NCI-H510A (cell line): Measurements from ENCODE around the gene AGAP1.

Experiments
- DNase-seq: peaks from one replicate; lab custom pipeline; 2025; lab: John Stamatoyannopoulos, UW

The AGAP1 gene

DNA sequence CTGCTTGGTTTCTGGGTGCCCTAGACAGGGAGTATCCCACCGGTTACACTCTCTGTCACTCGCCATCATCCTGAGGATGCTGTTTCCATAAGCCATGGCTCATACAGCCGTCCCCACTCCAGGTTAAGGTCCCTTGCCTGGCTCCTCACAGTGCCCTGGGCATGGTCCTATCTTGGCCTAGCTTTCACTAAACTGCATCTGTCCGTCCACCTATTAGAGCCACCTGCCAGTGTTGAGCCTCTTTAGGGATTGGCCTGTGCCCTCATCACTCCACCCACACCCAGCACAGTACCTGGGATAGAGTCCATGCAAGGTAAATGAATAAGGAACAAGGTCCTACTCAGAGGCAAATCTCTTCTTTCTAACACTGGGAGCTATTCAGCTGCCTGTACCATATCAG lies 354.2 kb downstream of the AGAP1 start:
- DNase-seq: no peak

DNA sequence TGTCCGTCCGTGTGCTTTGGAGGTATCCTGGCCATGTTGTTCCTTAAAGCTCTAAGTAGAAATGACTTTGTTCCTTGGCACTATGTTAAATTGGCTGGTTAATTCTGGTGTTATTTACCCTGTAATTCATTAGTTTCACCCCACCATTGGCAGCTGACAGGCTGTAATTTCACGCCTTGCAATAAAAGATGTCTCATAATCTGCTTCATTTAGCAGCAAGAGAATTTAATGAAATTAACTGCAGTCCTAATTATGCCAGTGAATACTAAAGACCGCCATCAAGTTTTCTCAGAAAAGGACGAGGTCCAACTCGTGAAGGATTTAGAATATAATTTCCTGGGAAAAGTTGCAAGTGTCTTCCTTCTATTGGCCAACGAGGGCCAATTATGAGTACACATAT lies 355.1 kb downstream of the AGAP1 start:
- no peak for DNase-seq

DNA sequence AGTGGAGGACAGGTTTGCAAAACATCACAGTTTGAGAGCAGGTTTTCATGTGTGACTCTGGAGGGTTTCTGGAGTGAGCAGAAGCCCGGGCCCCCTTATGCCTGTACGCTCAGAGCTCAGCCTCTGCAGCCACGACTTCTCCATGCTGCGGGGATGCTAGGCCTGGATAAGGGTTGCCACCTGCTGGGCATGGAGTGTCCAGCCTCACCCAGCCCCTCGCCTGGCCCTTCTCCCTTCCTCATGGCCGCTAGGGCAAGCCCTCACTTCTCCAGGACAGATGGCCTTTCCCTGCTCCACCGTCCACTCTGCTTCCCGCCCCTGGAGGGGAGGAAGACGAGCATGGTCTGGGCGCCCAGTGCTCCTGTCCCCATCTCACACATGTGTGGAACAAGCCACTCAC lies 355.6 kb downstream of the AGAP1 start:
- DNase-seq: no peak

DNA sequence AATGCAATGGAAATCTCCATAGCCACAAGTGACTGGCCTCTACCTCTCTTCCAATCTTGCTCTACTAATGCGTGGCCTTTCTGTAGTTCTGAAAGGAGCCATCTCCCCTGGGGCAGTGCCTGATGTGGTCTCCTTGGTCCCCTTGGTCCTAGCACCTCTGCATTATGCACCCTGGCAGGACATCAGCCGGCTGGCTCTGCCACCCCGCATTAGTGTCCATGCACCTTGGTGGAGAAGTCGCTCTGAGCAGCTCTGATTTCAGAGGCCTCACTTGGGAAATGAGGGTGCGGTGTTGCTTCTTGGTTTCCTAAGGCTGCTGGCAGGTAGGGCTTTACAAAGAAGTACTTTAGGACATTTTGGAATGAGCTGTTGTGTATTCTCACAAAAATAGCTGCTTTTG lies 356.4 kb downstream of the AGAP1 start:
- DNase-seq: no peak

DNA sequence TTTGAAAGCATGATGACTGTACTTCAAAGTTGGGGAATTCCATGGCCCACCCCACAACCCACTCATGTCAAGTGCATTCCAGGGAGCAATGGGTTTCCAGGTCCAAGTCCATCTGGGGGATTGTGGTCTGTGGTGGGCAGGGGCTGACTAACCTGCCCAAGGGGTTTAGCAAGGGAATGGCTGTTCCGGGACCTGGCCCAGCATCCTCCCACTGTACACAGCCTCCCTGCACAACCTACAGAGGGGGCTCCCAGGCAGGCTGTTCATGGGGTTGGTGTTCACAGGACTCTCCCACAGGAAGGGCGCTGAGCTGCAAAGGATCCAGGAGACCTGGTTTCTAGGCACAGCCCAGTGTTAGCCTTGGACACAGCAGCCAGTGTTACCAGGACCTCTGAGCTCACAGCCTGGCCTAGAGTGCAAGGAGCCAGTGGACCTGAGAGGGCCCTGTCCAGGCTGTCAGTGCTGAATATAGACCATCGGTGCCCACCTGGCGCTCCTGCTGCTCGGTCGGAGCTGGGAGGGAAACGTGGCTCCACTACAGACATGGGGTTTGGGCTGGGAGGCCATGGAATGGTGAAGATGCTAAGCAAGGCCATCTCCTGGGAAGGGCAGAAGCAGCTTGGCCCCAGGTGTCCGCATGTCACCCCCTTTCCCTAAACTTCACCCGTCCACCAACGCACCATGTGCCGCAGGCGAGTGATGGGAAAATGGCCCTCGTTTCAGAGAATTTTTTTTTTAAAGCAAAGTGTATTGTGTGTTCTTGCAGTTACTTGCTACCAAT lies 357.1 kb downstream of the AGAP1 start:
- DNase-seq: no peak

DNA sequence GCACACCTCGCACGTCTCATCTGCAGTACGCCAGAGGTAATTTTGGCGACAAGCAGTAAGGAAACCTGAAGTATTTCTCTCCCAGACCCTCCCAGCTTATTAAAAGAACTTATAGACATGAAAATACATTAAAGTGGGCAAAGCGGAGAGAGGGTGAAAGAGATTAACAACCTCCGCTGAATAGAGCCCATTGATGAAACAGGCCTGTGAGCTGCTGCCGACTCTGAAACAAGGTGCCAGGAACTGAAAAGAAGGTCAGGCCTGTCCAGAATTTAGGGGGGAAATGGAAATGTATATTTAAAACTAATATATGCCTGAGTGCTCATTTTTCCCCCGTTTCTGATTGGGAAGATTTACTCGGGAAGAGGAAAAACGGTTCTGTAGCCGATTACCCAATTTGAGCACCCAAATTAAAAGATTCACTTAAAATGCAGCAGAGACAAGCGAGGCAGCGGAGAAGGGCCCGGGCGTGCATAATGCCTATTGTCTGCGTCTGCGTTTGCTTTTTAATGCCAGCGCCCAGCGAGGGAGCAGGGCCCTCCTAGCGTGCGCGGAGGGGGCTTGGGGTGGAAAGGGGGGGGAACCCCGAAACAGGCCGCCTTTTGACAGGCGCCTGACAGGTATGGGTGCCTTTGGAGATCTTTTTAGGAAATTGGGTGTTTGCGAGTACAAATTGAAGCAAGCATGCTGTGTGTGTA lies 358.1 kb downstream of the AGAP1 start:
- DNase-seq: no peak

DNA sequence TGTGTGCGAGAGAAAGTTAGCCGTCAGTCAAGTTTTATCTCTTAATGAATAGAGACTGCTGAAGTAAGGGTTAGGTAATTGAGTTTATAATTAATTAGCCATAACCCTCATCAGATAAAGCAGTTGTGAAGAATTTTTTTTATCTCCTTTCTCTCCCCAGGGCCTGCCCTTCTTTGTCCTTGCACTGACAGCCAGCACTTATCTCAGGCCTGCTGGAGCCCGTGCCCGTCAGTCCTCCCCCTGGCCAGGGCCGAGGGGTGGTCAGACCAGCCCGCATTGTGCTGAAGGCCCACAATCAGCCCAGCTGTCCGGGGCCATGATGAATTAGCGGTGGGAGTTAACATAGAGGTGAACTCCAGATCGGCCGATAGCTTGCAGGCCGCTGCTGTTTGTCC lies 358.7 kb downstream of the AGAP1 start:
- DNase-seq: no peak

DNA sequence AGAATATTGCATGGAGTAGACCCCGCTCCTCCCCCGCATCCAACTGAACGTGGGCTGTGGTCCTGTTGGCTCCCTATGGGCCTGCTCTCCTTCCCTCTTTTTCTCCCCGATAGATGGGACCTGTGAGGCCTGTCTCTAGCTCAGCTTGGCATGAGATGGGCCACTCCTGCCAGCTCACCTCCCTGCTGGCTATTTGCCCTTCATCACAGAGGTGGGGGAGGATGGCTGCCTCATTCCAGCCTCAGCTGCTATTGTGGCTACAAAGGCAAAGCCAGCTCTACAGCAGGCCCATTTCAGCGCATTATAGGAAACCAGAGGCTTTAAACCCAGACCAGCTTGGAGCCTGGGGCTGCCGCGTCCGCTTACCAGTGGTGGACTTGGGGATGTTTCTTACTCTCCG lies 360.4 kb downstream of the AGAP1 start:
- no peak for DNase-seq

DNA sequence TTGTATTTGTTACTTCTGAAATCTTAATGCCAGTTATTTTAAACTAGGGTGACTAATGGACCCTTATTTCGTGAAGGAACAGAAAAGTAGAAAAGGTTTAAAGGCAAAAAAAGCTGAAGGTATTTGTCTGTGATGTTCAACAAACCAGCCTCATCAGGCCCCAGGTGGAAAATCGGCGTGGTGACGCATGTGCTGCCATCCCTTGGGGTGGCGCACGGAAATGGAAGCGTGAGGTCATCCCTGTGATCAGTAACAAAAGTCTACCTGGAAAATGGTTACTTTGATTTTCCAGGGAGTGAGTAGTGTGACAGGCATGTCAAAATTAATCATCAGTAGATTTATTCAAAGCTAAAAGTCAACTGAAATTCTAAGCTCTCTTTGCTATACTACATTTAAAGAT lies 361.2 kb downstream of the AGAP1 start:
- no peak for DNase-seq

DNA sequence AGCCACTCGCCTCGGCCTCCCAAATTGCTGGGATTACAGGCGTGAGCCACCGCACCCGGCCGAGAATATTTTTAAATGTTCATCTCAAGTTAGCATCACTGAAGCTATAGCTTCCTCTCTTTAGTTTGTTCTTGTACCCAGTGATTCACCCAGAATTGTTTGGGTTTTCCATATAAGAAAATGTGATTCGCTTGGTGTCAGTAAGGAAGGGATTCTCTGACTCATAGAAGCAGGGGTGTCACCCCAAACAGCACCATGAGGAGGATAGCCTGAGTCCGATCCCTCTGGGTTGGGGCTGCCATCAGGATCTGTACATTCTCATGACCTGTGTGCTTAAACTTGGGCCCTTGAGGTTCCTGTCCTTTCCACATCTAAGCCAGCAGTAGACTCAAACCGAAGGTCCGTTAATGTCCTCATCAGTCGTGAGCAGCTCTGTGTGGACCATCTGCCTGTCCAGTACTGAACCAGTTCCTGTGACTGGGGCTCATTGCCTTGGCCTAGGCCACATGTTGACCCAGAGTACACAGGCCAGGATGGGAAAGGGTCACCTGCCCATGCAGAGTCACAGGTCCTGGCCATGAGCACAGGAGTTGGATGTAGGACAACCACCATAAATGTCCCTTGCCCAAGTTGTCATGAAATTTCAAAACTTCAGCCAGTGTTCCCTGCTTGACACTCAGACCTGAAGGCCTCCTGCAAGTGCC lies 362.5 kb downstream of the AGAP1 start:
- DNase-seq: no peak

DNA sequence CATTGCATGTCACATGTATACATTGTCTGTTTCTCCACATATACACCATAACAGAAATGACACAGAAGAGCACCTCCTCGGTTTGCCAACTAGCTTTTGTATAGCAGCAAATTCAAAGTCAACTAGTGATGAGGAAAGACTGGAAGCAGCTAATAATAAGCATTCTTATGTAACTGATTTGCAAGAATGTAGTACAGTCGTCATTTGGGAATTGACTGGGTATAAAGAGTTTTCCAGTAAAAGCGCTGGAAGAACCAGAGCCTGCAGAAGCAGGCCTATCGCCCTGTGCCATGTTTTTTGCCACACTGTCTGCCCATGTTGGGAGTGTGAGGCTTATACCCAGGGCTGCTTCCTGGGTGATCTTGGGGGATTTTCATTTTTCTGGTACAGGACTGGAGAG lies 363.8 kb downstream of the AGAP1 start:
- DNase-seq: no peak

DNA sequence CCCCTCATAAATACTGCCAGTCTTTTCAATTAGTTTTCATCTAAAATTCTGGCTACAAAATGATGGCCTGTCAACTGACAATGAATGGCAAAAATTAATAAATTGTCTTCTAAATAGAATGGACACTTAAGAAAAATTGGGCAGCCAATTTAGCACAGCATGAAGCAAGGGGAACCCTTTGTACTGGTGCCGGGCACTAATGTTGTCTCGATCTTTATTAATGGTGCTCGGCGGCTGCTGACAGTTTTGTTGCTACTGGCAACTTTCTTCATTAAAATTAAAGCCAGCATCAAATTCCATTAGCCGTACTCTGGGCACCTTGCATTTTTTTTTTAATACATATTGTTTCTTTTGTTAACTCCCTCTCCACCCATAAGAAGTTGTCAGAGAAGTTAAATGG lies 365.0 kb downstream of the AGAP1 start:
- DNase-seq: no peak

DNA sequence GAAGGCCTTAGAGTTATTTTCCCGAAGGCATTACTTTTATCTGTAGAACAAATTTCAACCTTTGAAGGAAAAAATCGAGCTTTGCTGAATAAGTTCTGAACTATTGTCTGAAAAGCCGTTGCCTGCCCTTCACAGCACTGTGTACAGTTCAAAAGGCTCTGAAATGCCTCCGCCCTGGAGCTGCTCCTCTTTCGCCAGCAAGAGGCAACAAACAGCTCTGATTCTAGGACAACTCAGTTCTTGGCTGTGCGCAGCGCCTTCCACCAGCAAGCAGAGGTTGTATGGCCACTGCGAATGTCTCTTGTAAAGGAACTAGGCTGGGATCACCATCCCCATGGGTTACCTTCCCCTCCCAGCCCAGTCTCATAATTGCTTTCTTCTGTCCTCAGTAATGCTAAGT lies 365.8 kb downstream of the AGAP1 start:
- DNase-seq: no peak

DNA sequence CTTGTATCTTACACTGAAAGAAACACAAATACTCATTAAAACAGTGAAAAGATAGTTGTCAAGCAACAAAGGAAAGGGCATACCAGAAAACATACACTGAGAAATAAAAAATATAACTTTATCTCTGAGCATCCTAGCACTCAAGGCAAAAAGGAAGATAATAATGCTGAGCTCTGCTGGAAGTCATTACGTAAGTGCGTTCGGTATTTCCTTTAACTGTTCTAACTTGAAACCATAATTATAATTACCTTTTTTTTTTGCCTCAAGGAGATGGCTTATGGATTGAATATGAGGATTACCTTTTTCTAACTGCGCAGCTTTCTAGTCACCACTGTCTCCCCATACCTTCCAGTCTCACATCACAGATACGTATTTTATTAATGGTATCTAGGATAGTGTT lies 366.3 kb downstream of the AGAP1 start:
- DNase-seq: no peak

DNA sequence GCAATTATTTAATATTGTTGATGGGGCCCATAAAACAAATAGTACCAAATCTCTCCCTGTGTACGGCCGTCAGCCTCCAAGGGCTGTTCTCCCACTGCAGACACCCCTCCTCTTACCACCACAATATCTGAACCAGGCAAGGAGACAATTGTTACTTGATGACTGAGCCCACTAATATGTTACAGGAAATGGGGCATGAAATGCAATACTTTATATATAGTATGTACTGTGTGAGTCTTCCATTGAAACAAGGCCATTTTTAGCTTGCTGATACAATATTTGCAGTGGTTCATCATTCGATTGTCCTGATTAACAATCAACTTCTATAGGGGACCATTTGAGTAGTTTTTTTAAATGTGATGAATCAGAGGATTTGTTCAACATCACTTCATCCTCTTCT lies 367.0 kb downstream of the AGAP1 start:
- DNase-seq: no peak

DNA sequence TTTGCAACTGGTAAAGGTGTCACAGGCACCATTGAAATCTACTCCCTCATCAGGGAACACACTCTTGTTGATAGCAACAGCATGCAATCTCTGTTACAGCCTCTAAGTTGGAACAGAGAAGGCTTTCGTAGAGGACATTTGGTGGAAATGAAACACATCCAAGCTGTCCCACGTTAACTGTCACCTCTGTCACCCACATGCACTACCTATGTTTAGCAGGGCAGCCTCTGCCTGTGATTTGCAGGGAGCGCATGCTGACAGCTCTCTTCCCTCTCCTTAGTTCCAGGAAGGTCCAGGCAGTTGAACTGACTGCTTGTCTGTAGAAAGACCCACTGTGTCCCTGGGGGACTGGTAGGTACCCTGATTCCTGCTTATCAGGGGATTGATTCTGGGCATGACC lies 367.5 kb downstream of the AGAP1 start:
- no peak for DNase-seq

DNA sequence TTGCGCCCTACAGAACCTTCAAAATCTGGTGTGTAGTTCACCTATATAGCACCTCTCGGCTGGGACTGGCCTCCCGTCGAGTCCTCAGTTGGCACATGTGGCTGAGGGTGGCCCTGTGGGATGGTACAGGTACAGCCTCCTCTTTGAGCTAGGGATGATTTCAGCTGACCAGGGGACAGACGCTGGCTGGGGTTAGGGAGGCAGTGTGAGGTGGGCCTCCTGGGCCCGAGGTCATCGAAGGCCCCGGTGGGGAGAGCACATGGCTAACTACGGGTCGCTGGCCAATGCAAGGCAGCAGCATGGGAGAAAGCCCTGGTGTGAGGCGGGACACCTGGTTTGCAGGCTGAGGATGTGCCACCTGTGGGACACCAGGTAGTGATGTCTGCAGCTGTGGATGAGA lies 369.6 kb downstream of the AGAP1 start:
- no peak for DNase-seq

DNA sequence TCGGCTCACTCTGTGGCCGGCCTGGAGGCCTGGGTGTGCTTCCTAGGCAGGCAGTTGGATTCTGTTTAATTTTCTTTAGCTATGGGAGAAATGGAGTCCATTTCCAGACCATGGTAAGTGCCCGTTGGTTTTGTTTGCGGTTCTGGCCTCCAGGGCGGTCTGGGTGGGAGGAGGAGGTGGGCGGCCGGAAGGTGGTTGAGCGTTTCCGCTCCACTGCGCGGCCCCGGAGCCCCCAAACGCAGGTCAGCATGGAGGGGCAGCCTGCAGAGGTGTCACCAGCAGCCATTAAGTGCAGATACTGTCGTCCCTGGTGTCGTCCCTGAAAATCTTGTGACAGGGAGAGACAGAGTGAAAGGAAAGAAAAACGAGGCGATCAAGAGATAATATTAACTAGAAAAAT lies 370.5 kb downstream of the AGAP1 start:
- DNase-seq: no peak

DNA sequence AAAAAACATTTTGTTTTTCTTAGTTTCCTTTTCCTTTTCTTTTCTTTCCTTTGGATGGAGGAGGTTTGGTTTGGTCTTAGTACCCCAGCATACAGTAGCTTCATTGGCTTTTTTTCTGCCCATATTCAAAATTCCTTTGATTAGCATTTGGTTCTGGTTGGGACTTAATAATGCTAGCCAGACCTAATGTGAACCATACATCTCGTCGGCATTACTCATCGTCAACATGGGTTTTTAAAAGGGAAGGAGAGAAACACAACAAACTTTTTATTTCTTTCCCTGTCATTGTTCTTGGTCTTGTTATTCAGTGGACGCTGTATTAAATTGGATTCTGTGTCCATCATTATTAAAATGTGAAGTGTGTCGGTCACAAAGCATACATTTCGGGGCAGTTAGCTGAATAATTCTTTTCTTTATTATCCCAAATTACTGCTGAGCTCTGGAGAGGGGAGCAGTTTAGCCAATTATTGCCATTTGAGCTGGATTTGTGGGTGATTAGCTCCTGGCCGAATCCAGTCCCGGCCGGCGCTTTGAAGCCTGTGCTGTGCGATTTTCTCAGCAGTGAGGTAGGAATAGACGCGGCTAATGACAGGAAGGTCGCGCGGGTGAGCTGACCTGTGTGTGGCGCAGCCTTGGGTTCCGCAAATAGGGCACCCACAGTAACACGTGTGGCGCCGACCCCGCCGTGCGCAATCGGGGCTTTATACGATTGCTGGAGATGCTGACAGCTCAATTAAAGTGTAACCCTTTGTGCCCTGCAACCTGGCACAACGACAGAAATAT lies 371.1 kb downstream of the AGAP1 start:
- no peak for DNase-seq

DNA sequence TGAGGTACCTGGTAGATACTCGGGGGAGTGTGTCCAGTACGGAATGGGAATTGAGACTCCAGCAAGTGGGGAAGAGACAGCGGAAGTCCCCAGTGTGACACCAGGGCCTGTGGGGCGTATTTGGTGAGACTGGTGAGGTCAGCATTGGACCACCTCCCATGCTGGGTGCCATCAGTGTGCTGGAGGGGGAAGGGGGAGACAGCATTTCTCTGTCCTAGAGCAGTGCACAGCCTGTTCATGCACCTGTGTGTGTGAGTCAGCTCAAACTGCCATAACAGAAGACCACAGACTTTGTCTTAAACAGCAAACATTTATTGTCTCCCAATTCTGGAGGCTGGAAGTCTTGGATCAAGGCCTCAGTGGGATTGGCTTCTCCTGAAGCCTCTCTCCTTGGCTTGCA lies 372.5 kb downstream of the AGAP1 start:
- no peak for DNase-seq

DNA sequence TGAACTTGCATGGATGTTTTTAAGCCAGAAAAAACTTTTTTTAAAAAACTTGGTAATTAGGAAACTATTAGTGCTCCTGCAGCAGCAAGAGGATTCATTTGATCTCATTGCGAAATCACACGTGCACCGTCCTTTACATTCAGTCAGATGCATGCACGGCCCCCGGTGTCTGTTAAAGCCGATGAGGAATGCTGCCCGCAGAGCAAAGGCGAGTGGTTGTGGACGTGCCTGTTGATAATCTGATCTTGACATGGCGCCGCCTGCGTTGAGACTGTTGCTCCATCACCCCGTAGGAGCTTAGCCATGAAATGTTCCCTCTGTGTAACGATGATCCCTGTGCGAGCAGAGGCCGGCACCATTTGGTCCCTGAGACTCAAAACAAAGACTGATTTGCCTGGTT lies 374.4 kb downstream of the AGAP1 start:
- DNase-seq: no peak

DNA sequence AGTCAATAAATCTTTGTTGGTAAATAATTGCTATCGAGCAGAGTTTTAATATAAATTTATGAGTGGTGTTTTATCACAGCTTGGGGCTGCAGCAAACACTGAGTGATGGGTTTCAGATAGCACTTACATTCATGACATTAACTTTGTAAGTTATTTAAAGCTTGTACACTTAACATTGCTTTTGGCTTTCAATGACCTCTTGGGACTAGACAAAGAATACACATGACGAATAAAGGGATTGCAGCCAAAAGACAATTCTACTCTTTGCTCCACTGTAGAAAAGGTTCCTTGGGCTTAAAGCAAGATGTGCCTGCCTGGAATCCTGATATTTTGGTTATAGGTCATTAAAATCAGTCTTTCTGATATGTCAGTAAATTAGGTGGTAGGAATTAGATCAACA lies 374.8 kb downstream of the AGAP1 start:
- DNase-seq: no peak

DNA sequence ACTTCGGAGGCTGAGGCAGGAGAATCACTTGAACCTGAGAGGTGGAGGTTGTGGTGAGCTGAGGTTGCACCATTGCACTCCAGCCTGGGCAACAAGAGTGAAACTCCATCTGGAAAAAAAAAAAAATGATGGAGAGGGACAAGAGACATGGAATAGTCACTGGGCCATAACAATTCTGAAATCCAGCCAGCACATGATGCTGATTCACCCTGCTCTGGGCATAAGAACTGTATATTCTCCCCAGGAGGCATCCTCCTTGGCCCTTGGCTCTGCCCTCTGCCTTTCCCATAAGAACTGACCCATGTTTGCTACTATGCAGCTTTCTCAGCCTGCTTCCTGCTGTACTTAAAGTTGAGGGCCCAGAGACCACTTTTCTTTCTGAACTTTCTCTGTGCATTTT lies 376.7 kb downstream of the AGAP1 start:
- DNase-seq: no peak
